Measurements from ENCODE around the gene ITPRIPL2.

Gene ITPRIPL2

GRCh38 chr16:19126300-19126699 is 12.5 kb downstream of the ITPRIPL2 start:
- H3K4me1 Mint-ChIP-seq (ENCODE audit: low read depth), result peaks cover 44% of the 10 kb centered on the region
- no peaks in the 10 kb centered on the region for H3K36me3 Mint-ChIP-seq (ENCODE audit: low read depth)
- no peak overlapping the region for H3K27ac Mint-ChIP-seq
- no peaks in the 10 kb centered on the region for H3K9me3 Mint-ChIP-seq
- H3K4me3 Mint-ChIP-seq, result no peak overlapping the region
- peaks cover 4% of the 10 kb centered on the region for H3K27me3 Mint-ChIP-seq

DNA sequence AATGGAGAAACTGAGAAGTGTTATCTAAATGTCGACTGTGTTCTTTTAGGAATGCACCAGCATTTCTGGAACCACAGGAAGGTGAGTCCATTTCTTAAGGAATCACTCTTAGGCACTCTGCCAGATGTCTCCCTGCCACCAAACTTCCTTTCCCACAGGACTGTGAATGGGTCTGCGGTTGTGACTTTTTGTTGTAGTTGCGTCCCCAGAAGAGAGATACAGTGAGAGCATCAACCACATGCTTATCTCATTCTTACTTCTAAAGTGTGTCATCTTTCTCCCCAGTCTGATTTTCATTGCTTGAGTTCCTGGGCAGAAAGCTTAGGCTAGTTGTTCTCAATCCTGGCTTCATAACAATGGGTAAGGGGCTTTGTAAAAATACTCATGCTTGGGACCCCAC is 13.4 kb downstream of the ITPRIPL2 start:
- Mint-ChIP-seq H3K36me3 (ENCODE audit: low read depth) (no peaks in the 10 kb centered on the region), H3K4me1 (ENCODE audit: low read depth) (peaks cover 48% of the 10 kb centered on the region)

DNA sequence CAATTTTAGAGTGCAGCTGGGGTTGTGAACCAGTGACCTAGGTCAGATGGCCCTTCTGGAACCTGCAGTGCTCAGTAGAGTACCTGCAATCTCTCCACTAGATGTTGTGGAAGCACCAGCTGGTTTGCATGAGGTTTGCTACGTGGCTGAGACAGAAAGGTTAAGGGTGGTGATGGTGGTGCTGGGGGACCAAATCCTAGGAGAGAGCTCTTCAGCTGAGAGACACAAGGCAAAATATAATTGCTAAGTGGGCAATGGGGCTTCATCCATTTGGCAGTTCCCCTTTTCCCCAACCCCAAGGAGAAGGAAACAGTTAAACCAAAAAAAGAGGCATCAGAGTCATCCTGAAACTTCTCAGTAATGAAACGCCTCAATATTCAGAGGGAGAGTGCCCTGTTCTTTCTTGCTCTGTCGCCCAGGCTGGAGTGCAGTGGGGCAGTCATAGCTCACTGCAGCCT is 13.9 kb downstream of the ITPRIPL2 start:
- Mint-ChIP-seq H3K27me3 (peaks cover 4% of the 10 kb centered on the region), H3K36me3 (ENCODE audit: low read depth) (no peaks in the 10 kb centered on the region), H3K27ac (peak overlapping the region; percentile 76), H3K9me3 (no peaks in the 10 kb centered on the region), H3K4me1 (ENCODE audit: low read depth) (peaks cover 49% of the 10 kb centered on the region), H3K4me3 (peak overlapping the region; percentile 1)

More for the DNA sequence above, 13.4 kb downstream of the ITPRIPL2 start:
- Mint-ChIP-seq H3K9me3 (no peaks in the 10 kb centered on the region), H3K27ac (peak overlapping the region; percentile 76), H3K4me3 (peak overlapping the region; percentile 1), H3K27me3 (peaks cover 4% of the 10 kb centered on the region)

DNA sequence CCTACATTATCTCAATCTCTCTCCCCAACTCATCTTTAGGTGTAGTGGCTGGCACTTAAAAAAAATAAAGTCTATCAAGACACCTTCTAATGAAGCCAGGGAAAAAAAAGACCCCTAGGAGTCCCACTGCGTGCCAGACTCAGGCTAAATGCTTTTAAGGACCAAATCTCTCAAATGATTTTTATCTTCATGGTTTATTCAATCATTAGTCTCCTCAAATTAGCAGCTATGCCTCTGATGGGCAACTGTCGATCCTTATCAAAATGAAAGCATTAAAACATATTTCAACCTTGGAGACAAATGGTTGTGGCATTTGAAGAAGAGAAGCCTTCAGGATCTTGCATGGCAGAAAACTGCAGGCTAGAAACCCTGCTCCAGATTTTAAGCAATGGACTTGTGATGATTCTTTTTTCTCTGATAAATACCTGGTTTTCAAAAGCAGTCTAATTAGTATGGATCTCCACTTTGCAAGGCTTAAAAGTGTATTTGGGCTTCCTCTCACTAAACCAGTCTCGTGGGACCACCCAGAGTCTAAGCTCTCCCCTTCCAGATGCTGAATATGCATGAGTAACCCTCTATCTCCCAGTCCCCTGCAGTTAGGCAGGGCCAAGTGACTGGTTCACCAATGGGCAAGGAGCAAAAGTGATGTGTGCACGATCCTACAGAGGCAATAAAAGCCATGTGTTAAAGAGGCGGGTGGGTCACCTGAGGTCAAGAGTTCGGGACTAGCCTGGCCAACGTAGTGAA is 14.9 kb downstream of the ITPRIPL2 start:
- Mint-ChIP-seq H3K27me3 (peaks cover 4% of the 10 kb centered on the region), H3K36me3 (ENCODE audit: low read depth) (no peaks in the 10 kb centered on the region), H3K4me3 (no peak overlapping the region), H3K9me3 (no peaks in the 10 kb centered on the region), H3K27ac (no peak overlapping the region), H3K4me1 (ENCODE audit: low read depth) (peaks cover 49% of the 10 kb centered on the region)

DNA sequence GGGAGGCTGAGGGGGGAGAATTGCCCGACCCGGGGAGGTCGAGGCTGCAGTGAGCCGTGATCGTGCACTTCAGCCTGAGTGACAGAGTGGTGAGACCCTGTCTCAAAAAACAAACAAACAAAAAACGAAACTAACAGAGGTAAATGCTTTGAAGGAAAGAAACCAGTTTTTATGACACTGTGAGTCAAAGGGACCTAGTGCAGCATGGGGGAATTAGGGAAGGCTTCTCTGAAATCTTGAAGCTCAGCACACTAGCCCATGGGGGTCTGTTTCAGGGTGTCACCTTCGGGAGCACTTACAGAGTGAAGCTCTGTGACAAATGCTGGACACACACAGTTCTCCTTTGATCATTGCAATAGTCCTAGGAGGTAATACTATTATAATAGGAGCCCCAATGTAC is 16.6 kb downstream of the ITPRIPL2 start:
- H3K27me3 Mint-ChIP-seq, result peaks cover 4% of the 10 kb centered on the region
- H3K36me3 Mint-ChIP-seq (ENCODE audit: low read depth), result no peaks in the 10 kb centered on the region
- H3K4me3 Mint-ChIP-seq, result peak overlapping the region; percentile 28
- H3K4me1 Mint-ChIP-seq (ENCODE audit: low read depth), result peaks cover 49% of the 10 kb centered on the region
- peak overlapping the region; percentile 74 for H3K27ac Mint-ChIP-seq
- no peaks in the 10 kb centered on the region for H3K9me3 Mint-ChIP-seq

GRCh38 chr16:19130852-19131824 is 17.4 kb downstream of the ITPRIPL2 start:
- H3K4me1 Mint-ChIP-seq (ENCODE audit: low read depth), result peaks cover 49% of the 10 kb centered on the region
- H3K27me3 Mint-ChIP-seq, result peaks cover 4% of the 10 kb centered on the region
- H3K9me3 Mint-ChIP-seq, result no peaks in the 10 kb centered on the region
- H3K27ac Mint-ChIP-seq, result peak overlapping the region; percentile 74
- H3K4me3 Mint-ChIP-seq, result peak overlapping the region; percentile 30
- H3K36me3 Mint-ChIP-seq (ENCODE audit: low read depth), result no peaks in the 10 kb centered on the region

DNA sequence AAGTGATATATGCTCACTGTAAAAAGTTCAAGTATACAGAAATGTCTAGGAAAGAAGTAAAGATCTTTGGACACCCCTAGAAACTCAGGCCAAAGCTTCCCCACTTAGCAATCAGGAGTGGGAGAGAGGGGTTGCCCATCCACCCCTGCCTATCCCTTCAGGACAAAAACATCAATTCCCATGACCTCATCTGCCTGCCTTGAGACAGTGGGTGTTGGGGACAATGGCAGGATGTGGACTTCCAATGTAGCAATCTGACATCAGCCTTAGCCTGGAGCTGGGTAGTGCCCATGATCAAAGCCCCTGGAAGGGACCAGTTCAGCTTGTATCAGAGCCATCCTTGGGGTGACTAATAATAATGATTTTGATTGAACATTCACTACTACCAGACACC is 18.1 kb downstream of the ITPRIPL2 start:
- Mint-ChIP-seq H3K36me3 (ENCODE audit: low read depth) (no peaks in the 10 kb centered on the region), H3K4me1 (ENCODE audit: low read depth) (peaks cover 46% of the 10 kb centered on the region), H3K4me3 (no peak overlapping the region), H3K27me3 (peaks cover 3% of the 10 kb centered on the region), H3K9me3 (no peaks in the 10 kb centered on the region), H3K27ac (no peak overlapping the region)

DNA sequence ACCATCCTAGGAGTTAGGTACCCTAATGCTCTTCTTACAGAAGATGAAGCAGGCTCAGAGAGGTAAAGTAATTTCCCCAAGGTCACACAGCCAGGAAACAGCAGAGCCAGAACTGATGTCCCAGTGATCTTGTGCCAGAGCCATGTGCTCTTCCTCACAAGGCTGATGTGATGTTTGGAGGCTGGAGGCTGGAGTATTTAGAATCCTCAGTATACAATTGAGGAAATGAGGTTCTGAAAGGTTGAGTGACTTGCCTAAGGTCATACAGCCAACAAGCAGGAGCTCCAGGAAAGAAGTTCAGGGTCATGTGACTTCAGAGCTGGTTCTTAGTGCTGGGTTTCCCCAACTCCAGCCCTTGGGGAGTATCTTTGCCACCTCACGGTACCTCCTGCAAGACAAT is 18.5 kb downstream of the ITPRIPL2 start:
- no peaks in the 10 kb centered on the region for H3K36me3 Mint-ChIP-seq (ENCODE audit: low read depth)
- peaks cover 2% of the 10 kb centered on the region for H3K27me3 Mint-ChIP-seq
- H3K4me3 Mint-ChIP-seq, result no peak overlapping the region
- peaks cover 42% of the 10 kb centered on the region for H3K4me1 Mint-ChIP-seq (ENCODE audit: low read depth)
- H3K9me3 Mint-ChIP-seq, result no peaks in the 10 kb centered on the region
- no peak overlapping the region for H3K27ac Mint-ChIP-seq

GRCh38 chr16:19132898-19133297 is 19.1 kb downstream of the ITPRIPL2 start:
- peaks cover 5% of the 10 kb centered on the region for H3K27me3 Mint-ChIP-seq
- no peaks in the 10 kb centered on the region for H3K9me3 Mint-ChIP-seq
- H3K4me3 Mint-ChIP-seq, result no peak overlapping the region
- H3K27ac Mint-ChIP-seq, result no peak overlapping the region
- peaks cover 36% of the 10 kb centered on the region for H3K4me1 Mint-ChIP-seq (ENCODE audit: low read depth)
- H3K36me3 Mint-ChIP-seq (ENCODE audit: low read depth), result no peaks in the 10 kb centered on the region

DNA sequence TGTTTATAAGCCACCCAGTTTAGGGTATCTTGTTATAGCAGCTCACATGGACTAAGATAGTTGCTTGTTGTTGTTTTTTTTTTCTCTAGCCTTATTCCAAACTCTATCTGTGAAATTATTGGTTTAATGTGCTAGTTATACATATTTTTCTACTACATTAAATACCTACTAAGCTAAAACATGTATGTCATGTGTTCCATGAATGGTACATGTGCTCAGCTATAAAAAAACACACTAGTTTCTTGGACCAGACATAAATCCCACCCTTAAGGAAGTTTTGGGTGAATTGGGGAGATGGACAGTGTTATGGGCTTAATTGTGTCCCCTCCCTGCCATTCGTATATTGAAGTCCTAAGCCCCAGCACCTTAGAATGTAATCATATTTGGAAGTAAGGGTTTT is 19.8 kb downstream of the ITPRIPL2 start:
- Mint-ChIP-seq H3K9me3 (no peaks in the 10 kb centered on the region), H3K27ac (no peak overlapping the region), H3K36me3 (ENCODE audit: low read depth) (no peaks in the 10 kb centered on the region), H3K27me3 (peaks cover 8% of the 10 kb centered on the region), H3K4me3 (no peak overlapping the region), H3K4me1 (ENCODE audit: low read depth) (peaks cover 29% of the 10 kb centered on the region)

DNA sequence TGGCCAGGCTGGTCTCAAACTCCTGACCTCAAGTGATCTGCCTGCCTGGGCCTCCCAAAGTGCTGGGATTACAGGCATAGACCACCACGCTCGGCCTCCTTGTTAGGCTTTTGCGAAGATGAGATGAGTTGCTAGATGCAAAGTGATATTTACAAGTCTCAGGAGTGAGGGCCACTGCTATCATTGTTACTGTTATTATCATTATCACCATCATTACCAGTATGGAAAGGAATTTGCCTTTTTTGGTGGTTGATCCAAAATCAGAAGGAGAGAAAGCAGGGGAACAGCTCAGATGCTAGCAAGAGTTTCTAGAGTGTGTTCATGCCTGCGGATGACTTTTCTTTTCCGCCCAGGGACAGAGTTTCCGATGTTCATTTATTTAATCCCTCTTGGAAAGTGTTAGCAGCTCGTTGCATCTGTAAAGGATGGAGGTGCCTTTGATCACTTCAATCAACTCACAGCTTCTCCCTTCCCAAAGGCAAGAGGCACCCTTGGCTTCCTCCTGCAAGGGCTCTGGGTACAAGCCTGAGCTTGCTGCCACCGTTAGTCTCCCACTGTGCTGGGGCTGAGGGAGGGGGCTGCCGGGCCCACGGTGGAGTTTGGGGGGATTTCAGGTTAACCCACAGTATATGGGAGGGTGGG is 21.6 kb downstream of the ITPRIPL2 start:
- Mint-ChIP-seq H3K9me3 (no peaks in the 10 kb centered on the region), H3K27ac (no peak overlapping the region), H3K4me3 (no peak overlapping the region), H3K4me1 (ENCODE audit: low read depth) (peaks cover 19% of the 10 kb centered on the region), H3K36me3 (ENCODE audit: low read depth) (no peaks in the 10 kb centered on the region), H3K27me3 (peaks cover 19% of the 10 kb centered on the region)

- Mint-ChIP-seq H3K4me3 (no peak overlapping the region), H3K27me3 (peaks cover 23% of the 10 kb centered on the region), H3K36me3 (ENCODE audit: low read depth) (no peaks in the 10 kb centered on the region), H3K4me1 (ENCODE audit: low read depth) (peaks cover 12% of the 10 kb centered on the region), H3K27ac (no peak overlapping the region), H3K9me3 (no peaks in the 10 kb centered on the region)
Measured at GRCh38 chr16:19135896-19136438, 22.2 kb downstream of the ITPRIPL2 start.

- H3K36me3 Mint-ChIP-seq (ENCODE audit: low read depth), result no peaks in the 10 kb centered on the region
- peaks cover 25% of the 10 kb centered on the region for H3K27me3 Mint-ChIP-seq
- no peaks in the 10 kb centered on the region for H3K9me3 Mint-ChIP-seq
- peaks cover 6% of the 10 kb centered on the region for H3K4me1 Mint-ChIP-seq (ENCODE audit: low read depth)
- no peak overlapping the region for H3K4me3 Mint-ChIP-seq
- H3K27ac Mint-ChIP-seq, result no peak overlapping the region
Measured at GRCh38 chr16:19136549-19137196, 22.9 kb downstream of the ITPRIPL2 start.
